Spinal cord (tissue), 10 donors: ENCODE results near the gene TSC22D2. TPM values are rescaled to one million over a fixed set of nuclear protein-coding genes. Genes with fewer than 3 reads are reported as not detected.
"Not testable (repeated sequence)": the region's sequence is repeated elsewhere in the genome, so short reads cannot be mapped to it uniquely, and the experiment has no call there.

ENCODE experiments used
- DNase-seq, 6 donors: peaks; one replicate each; pipeline versions ENCODE4 v3.0.0 to v3.0.0-alpha.2; 2013 to 2015; ENCODE audit warnings: low spot score in 6 of 6, low read depth in 4 of 6
- H3K27ac ChIP-seq: one replicate; pipeline ENCODE4 v1.5.1; 2013; ENCODE audit warnings: low read depth, low read length, control low read depth
- H3K27me3 ChIP-seq: one replicate; pipeline ENCODE4 v1.6.1; 2013; ENCODE audit warnings: low read length; ENCODE audit not compliant: control insufficient read depth, insufficient read depth
- H3K36me3 ChIP-seq: one replicate; pipeline ENCODE4 v1.6.1; 2013; ENCODE audit warnings: low read length; ENCODE audit not compliant: control insufficient read depth, insufficient read depth
- H3K4me1 ChIP-seq: one replicate; pipeline ENCODE4 v1.6.1; 2013; ENCODE audit warnings: low read length; ENCODE audit not compliant: control insufficient read depth, insufficient read depth
- H3K4me3 ChIP-seq: one replicate; pipeline ENCODE4 v1.5.1; 2013; ENCODE audit warnings: low read depth, low read length, control low read depth
- H3K9me3 ChIP-seq: one replicate; pipeline ENCODE4 v1.6.1; 2013; ENCODE audit warnings: low read length; ENCODE audit not compliant: control insufficient read depth, insufficient read depth
- WGBS: methylation state at CpG from one replicate; pipeline ENCODE4 v1.1.5; 2013; ENCODE audit warnings: missing lambda C conversion rate; ENCODE audit not compliant: insufficient coverage; 5-methylcytosine and 5-hydroxymethylcytosine counted together
- polyA plus RNA-seq, 2 donors: library from polyadenylated mRNA; unstranded; fragments of 120-200 nt; gene quantifications; one replicate each; pipeline ENCODE4 v1.2.1, GENCODE V29; 2013; ENCODE audit not compliant: insufficient read length in 2 of 2
- total RNA-seq, 2 donors: library from RNA; depleted of rRNA in 1 of 2; stranded (reverse); fragments of 120-200 nt in 1 of 2; fragments of >200 nt in 1 of 2; gene quantifications; one replicate each; pipeline versions ENCODE4 v1.2.3 to v1.2.4, GENCODE V29; 2013 to 2014
- donor health status: healthy.

TSC22D2 gene
- total and polyA plus RNA-seq, 4 donors: 16.8 to 35.5 (median 34.5) TPM

- H3K4me3 ChIP-seq: no peak overlapping the region
- peaks cover 4% of the 10 kb centered on the region for H3K9me3 ChIP-seq
- no peak for DNase-seq
- WGBS: no CpG with 5 or more reads among the region's 2 CpGs
- no peak overlapping the region for H3K27ac ChIP-seq
- H3K36me3 ChIP-seq: no peaks in the 10 kb centered on the region
- no peaks in the 10 kb centered on the region for H3K4me1 ChIP-seq
- no peaks in the 10 kb centered on the region for H3K27me3 ChIP-seq
These were observed 82.3 kb downstream of the TSC22D2 start for GRCh38 chr3:150490277-150490986.

- Histone ChIP-seq H3K27me3 (no peaks in the 10 kb centered on the region), H3K27ac (no peak overlapping the region), H3K36me3 (no peaks in the 10 kb centered on the region), H3K4me3 (no peak overlapping the region), H3K4me1 (no peaks in the 10 kb centered on the region), H3K9me3 (no peaks in the 10 kb centered on the region)
- no peak for DNase-seq
- WGBS: 100% methylated on average over 1 of the region's 5 CpGs
These were observed 86.4 kb downstream of the TSC22D2 start for GRCh38 chr3:150494411-150494977.

DNA sequence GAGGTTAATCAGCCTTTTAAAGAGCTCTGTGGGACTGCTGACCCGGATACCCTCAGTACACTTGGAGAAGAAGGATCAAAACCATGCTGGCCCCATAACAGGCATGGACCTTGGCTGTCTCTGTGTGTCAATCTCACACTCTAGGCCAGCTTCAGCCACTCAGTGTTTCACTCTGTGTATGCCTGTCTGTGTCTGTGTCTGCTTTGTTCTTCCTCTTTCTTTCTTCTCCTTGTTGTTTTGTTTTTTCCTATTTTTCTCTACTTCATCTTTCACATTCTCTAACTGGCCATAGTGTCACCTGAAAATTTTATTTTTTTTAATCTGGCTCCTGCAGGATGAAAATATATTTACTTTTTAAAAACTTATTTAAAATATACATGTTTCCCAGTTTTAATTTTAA, 87.1 kb downstream of the TSC22D2 start:
- WGBS: 20% methylated on average over 1 of the region's 1 CpG
- Histone ChIP-seq H3K9me3 (no peaks in the 10 kb centered on the region), H3K4me3 (no peak overlapping the region), H3K4me1 (no peaks in the 10 kb centered on the region), H3K36me3 (no peaks in the 10 kb centered on the region), H3K27ac (no peak overlapping the region), H3K27me3 (no peaks in the 10 kb centered on the region)
- peak in 3 of 6 donors; percentile 1 to 11 (median 1) for DNase-seq

GRCh38 chr3:150495563-150496168, 87.6 kb downstream of the TSC22D2 start:
- no peaks in the 10 kb centered on the region for H3K36me3 ChIP-seq
- peaks cover 1% of the 10 kb centered on the region for H3K9me3 ChIP-seq
- no peak overlapping the region for H3K27ac ChIP-seq
- no CpG with 5 or more reads among the region's 2 CpGs for WGBS
- no peaks in the 10 kb centered on the region for H3K4me1 ChIP-seq
- peak; percentile 31 to 89 (median 52) for DNase-seq
- no peaks in the 10 kb centered on the region for H3K27me3 ChIP-seq
- H3K4me3 ChIP-seq: no peak overlapping the region

DNA sequence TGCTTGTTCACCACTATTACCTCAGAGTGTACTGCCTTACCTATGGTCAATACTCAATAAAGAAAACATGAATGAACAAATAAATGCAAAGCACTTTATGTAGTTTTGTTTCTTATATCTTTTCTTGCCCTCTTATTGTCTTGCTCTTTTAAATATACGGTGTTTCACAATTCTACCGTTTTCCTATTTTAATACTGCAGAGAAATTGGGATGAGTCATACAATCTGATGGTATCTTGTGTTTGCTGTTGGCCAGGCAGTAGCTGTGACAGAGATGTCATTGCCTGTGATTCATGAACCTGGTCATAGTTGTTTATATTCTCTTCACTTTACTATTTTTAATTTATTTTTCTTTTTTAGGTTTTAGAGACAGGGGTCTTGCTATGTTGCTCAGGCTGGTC, 89.9 kb downstream of the TSC22D2 start:
- Histone ChIP-seq H3K9me3 (peaks cover 7% of the 10 kb centered on the region), H3K4me3 (no peak overlapping the region), H3K36me3 (no peaks in the 10 kb centered on the region), H3K27me3 (no peaks in the 10 kb centered on the region), H3K4me1 (no peaks in the 10 kb centered on the region), H3K27ac (no peak overlapping the region)
- DNase-seq: no peak
- WGBS: no CpG with 5 or more reads among the region's 2 CpGs

GRCh38 chr3:150500960-150501359, 92.9 kb downstream of the TSC22D2 start:
- H3K4me3 ChIP-seq, H3K9me3 ChIP-seq, H3K36me3 ChIP-seq, H3K27ac ChIP-seq, H3K4me1 ChIP-seq, H3K27me3 ChIP-seq, DNase-seq: not testable (repeated sequence)
- WGBS: 90% methylated on average over 1 of the region's 1 CpG

DNA sequence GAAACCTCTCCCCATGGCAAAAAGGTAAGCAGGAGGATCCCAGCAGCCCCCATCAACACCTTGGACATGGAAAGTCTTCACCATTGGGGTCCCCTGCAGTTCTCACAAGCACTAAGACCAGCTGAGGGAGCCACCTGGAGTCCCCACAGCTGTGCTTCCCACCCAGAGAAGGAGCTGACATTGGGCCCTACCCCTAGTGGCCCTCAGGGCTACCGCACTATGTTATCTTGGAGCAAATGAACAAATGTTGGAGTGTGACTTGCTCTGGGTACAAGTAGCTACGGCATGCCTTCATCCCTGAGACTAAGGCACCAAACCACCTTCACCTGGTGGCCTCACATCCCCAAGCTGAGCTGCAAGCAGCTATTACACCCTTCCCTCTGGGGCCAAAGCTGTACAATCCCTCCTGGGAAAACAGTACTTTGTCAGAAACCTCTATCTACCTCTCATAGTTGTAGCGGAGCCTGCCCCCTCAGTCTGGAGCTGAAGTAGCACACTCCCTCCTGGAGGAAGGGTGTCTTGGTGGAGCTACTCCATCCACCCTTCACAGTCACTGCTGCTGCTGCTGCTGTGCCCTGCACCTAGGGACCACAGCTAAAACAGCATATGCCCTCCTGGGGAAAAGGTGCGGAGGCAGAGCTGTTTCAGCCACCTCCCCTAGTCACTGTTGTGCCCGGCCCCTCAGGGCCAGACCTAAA, 95.5 kb downstream of the TSC22D2 start:
- no peak overlapping the region for H3K4me3 ChIP-seq
- H3K27ac ChIP-seq: no peak overlapping the region
- H3K36me3 ChIP-seq: no peaks in the 10 kb centered on the region
- no peak for DNase-seq
- no peaks in the 10 kb centered on the region for H3K27me3 ChIP-seq
- peaks cover 7% of the 10 kb centered on the region for H3K9me3 ChIP-seq
- WGBS: 85% methylated on average over 4 of the region's 5 CpGs
- no peaks in the 10 kb centered on the region for H3K4me1 ChIP-seq

DNA sequence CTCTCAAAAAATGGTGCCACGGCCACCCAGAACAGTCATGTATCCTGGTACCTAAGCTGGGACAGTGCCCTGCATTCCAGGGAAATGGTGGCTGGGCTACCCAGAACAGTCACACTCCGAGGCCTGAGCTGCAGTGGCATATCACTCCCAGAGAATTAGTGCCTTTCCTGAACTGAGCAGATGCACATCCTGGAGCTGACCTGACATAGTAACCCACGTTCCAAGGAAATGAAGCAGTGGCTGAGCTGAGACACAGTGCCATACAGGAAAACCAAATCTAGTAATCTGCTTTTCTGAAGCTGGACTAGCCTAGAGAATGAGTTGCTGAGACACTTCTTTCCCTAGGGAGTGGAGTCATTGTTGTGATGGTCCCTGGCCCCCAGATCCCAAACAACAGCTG, 96.4 kb downstream of the TSC22D2 start:
- Histone ChIP-seq H3K9me3 (peaks cover 7% of the 10 kb centered on the region), H3K27ac (no peak overlapping the region), H3K4me3 (no peak overlapping the region), H3K27me3 (no peaks in the 10 kb centered on the region), H3K36me3 (no peaks in the 10 kb centered on the region), H3K4me1 (no peaks in the 10 kb centered on the region)
- no peak for DNase-seq
- WGBS: 79% methylated on average over 3 of the region's 3 CpGs

- H3K27ac ChIP-seq: no peak overlapping the region
- H3K9me3 ChIP-seq: no peaks in the 10 kb centered on the region
- no peaks in the 10 kb centered on the region for H3K36me3 ChIP-seq
- DNase-seq: no peak
- H3K27me3 ChIP-seq: no peaks in the 10 kb centered on the region
- no peak overlapping the region for H3K4me3 ChIP-seq
- H3K4me1 ChIP-seq: no peaks in the 10 kb centered on the region
These were observed 100.3 kb downstream of the TSC22D2 start for GRCh38 chr3:150508401-150508800.
